Thoracic aorta (tissue), 2 donors: ENCODE data around the gene ATP1B3. TPM values are rescaled to one million over a fixed set of nuclear protein-coding genes. Genes with fewer than 3 reads are reported as not detected.

Source experiments
- ATAC-seq: fragments of 150-250 bp; one replicate; pipeline ENCODE4 v1.8.0; 2017; ENCODE audit warnings: low read depth; ENCODE audit not compliant: insufficient number of reproducible peaks, low FRiP score
- DNase-seq: peaks from one replicate; pipeline ENCODE4 v3.0.0-alpha.2; 2020; ENCODE audit warnings: low spot score
- H3K27ac ChIP-seq, 2 donors: fragments of 200-600 bp; sonication (generic); 1 replicate in 1 of 2; 2 replicates in 1 of 2; pipeline ENCODE4 v1.5.1; 2016; ENCODE audit warnings: mild to moderate bottlenecking in 2 of 2, moderate library complexity in 2 of 2
- H3K27me3 ChIP-seq: fragments of 200-600 bp; sonication (generic); replicated peaks from 2 replicates; pipeline ENCODE4 v1.6.0; 2016; ENCODE audit warnings: mild to moderate bottlenecking; ENCODE audit not compliant: insufficient read depth
- H3K36me3 ChIP-seq: fragments of 200-600 bp; sonication (generic); one replicate; pipeline ENCODE4 v1.5.1; 2016
- H3K4me1 ChIP-seq, 2 donors: fragments of 200-600 bp; sonication (generic); 1 replicate in 1 of 2; 2 replicates in 1 of 2; pipeline versions ENCODE4 v1.5.1 to v1.6.0; 2016; ENCODE audit warnings: low read depth in 2 of 2, mild to moderate bottlenecking in 1 of 2; ENCODE audit not compliant: control insufficient read depth in 1 of 2
- H3K4me3 ChIP-seq: fragments of 200-600 bp; sonication (generic); 2 replicates; pipeline ENCODE4 v1.5.1; 2016; ENCODE audit warnings: mild to moderate bottlenecking
- H3K9me3 ChIP-seq: fragments of 200-600 bp; sonication (generic); 2 replicates; pipeline ENCODE4 v1.5.1; 2016
- CTCF ChIP-seq: fragments of 200-600 bp; sonication (generic); IDR thresholded peaks from one replicate; pipeline ENCODE4 v1.5.1; 2019; ENCODE audit warnings: antibody characterized with exemption
- total RNA-seq, 2 donors: library from RNA; depleted of rRNA; stranded (reverse); fragments of >200 nt; gene quantifications; one replicate each; pipeline versions ENCODE4 v1.1.0 to v1.2.3, GENCODE V29; 2016

Gene ATP1B3
- total RNA-seq, 2 donors from 2014 or later = 78.7 to 106 TPM

- no peak overlapping the region for H3K27ac ChIP-seq
- H3K27me3 ChIP-seq = no peaks in the 10 kb centered on the region
- no peaks in the 10 kb centered on the region for H3K36me3 ChIP-seq
- no peak for TF ChIP-seq CTCF
- no peaks in the 10 kb centered on the region for H3K9me3 ChIP-seq
- H3K4me1 ChIP-seq = peaks cover 0 to 4% of the 10 kb centered on the region in 2 donors
- H3K4me3 ChIP-seq = no peak overlapping the region
- DNase-seq (no peak), ATAC-seq (no peak)
These were observed 18.2 kb downstream of the ATP1B3 start for GRCh38 chr3:141894524-141895176.

GRCh38 chr3:141895731-141896130 is 19.3 kb downstream of the ATP1B3 start:
- ATAC-seq (no peak), DNase-seq (no peak)
- H3K27ac ChIP-seq = no peak overlapping the region
- H3K9me3 ChIP-seq = no peaks in the 10 kb centered on the region
- no peaks in the 10 kb centered on the region for H3K27me3 ChIP-seq
- H3K4me1 ChIP-seq = peaks cover 0 to 4% of the 10 kb centered on the region in 2 donors
- TF ChIP-seq CTCF = no peak
- H3K36me3 ChIP-seq = no peaks in the 10 kb centered on the region
- H3K4me3 ChIP-seq = no peak overlapping the region

- no peak for TF ChIP-seq CTCF
These were observed 22.5 kb downstream of the ATP1B3 start for GRCh38 chr3:141898908-141899307.

GRCh38 chr3:141900343-141900742 is 23.9 kb downstream of the ATP1B3 start:
- no peaks in the 10 kb centered on the region for H3K36me3 ChIP-seq
- TF ChIP-seq CTCF = no peak
- H3K27me3 ChIP-seq = no peaks in the 10 kb centered on the region
- H3K9me3 ChIP-seq = no peaks in the 10 kb centered on the region
- no peaks in the 10 kb centered on the region for H3K4me1 ChIP-seq
- no peak for ATAC-seq
- DNase-seq = no peak
- H3K27ac ChIP-seq = no peak overlapping the region
- H3K4me3 ChIP-seq = no peak overlapping the region

More at GRCh38 chr3:141898908-141899307, 22.5 kb downstream of the ATP1B3 start:
- Histone ChIP-seq H3K27ac (no peak overlapping the region), H3K27me3 (no peaks in the 10 kb centered on the region), H3K9me3 (no peaks in the 10 kb centered on the region), H3K36me3 (no peaks in the 10 kb centered on the region), H3K4me1 (peaks cover 0 to 4% of the 10 kb centered on the region in 2 donors), H3K4me3 (no peak overlapping the region)
- ATAC-seq (no peak), DNase-seq (no peak)

GRCh38 chr3:141901914-141902313 is 25.5 kb downstream of the ATP1B3 start:
- Histone ChIP-seq H3K4me1 (no peaks in the 10 kb centered on the region), H3K9me3 (no peaks in the 10 kb centered on the region), H3K4me3 (no peak overlapping the region), H3K27ac (no peak overlapping the region), H3K27me3 (no peaks in the 10 kb centered on the region), H3K36me3 (peaks cover 6% of the 10 kb centered on the region)
- TF ChIP-seq CTCF = no peak
- ATAC-seq (no peak), DNase-seq (no peak)
